GM19395 (cell line): ENCODE measurements around the gene SMYD4.
"Not testable (repeated sequence)": the region's sequence is repeated elsewhere in the genome, so short reads cannot be mapped to it uniquely, and the experiment has no call there.

ENCODE experiments used
- ATAC-seq: cut with Tn5 transposase; IDR thresholded peaks from one replicate; pipeline ENCODE4 v1.9.1; 2021; ENCODE audit warnings: mild to moderate bottlenecking, moderate library complexity; ENCODE audit not compliant: unreplicated experiment

SMYD4 gene, protein sequence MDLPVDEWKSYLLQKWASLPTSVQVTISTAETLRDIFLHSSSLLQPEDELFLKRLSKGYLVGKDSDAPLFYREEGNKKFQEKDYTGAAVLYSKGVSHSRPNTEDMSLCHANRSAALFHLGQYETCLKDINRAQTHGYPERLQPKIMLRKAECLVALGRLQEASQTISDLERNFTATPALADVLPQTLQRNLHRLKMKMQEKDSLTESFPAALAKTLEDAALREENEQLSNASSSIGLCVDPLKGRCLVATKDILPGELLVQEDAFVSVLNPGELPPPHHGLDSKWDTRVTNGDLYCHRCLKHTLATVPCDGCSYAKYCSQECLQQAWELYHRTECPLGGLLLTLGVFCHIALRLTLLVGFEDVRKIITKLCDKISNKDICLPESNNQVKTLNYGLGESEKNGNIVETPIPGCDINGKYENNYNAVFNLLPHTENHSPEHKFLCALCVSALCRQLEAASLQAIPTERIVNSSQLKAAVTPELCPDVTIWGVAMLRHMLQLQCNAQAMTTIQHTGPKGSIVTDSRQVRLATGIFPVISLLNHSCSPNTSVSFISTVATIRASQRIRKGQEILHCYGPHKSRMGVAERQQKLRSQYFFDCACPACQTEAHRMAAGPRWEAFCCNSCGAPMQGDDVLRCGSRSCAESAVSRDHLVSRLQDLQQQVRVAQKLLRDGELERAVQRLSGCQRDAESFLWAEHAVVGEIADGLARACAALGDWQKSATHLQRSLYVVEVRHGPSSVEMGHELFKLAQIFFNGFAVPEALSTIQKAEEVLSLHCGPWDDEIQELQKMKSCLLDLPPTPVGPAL

GRCh38 chr17:1829592-1830257, at the start of gene SMYD4, which contains the start of gene RPA1:
Gene SMYD4 (minus strand): TSS chr17:1829902. CDS start chr17:1827994, 1,908 bp downstream.
Gene RPA1 (plus strand): TSS chr17:1830005. CDS start chr17:1830094, 89 bp downstream.
- peak; percentile 67 for ATAC-seq

- ATAC-seq: no peak
Observed at GRCh38 chr17:1878419-1879121, 48.9 kb upstream of the SMYD4 start.

DNA sequence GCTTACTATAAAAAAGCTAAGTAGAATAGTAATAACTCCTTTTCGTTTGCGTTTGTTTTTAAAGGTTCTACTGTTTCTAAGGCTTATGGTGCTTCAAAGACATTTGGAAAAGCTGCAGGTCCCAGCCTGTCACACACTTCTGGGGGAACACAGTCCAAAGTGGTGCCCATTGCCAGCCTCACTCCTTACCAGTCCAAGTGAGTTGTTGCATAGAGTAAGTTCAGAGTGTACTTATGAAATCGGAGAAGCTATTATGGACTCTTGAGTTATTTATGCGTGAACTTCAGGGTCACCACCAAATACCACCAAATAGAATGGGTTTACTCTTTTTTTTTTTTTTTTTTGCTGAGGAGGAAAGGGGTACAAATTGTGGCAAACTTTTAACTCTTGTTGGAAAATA, 45.9 kb upstream of the SMYD4 start:
- ATAC-seq: no peak

- ATAC-seq: no peak
Observed at GRCh38 chr17:1873418-1873817, 43.7 kb upstream of the SMYD4 start.

GRCh38 chr17:1872976-1873375, 43.3 kb upstream of the SMYD4 start:
- no peak for ATAC-seq

GRCh38 chr17:1872254-1872653, 42.6 kb upstream of the SMYD4 start:
- no peak for ATAC-seq

DNA sequence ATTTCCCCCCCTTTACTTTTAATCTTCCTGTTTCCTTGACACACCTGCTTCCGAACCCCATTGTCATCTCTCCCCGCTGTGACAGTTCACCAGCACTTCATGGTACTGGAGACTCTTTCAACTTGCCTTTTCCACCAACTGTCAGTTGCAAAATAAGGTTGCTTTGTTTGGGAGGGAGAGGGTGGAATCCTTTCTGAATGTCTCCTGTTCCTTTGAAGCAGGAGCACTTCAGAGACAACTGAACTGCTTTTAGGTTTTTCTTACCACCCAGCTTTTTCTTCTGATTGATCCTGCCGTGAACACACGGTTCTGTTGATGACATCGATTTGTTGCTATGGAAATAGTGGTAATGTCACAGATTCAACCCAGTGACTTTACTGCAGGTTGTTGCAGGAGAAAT, 42.1 kb upstream of the SMYD4 start:
- ATAC-seq: no peak

DNA sequence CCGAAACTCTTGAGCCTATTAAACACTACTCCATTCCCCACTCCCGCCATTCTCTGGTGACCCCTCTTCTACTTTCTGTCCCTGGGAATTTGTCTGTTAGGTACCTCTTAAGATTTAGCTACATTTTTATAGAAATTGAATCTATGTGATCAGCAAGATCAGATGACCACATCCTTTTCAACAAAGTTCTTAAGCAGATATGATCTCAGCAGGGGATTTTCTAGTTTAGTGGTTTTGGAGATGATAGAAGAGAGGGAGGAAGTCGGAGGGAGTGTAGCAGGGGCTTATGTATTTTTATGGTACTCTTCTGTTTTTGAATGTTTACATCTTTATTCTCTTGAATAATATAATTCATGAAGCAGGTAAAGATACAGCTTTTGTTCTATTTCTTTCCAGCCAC, 40.9 kb upstream of the SMYD4 start:
- no peak for ATAC-seq

DNA sequence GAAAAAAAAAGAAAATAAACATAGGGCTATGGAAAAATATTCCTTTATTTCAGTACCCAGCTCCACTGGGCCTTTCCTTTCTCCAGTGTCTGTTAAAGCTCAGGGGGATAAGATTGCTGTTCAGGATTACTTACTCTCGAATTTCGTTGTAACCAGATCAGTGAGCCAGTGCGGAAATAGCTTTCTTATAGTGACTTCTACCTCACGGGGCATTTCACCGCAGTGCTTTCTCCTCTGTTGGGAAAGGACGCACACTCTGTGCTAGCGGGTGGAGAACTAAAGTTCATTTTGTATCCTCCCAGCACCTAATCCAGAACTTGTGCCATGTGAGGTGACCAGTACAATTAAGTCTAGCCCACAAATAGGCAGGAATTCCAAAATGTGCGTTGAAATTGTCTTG, 38.4 kb upstream of the SMYD4 start:
- no peak for ATAC-seq

GRCh38 chr17:1867307-1867706, 37.6 kb upstream of the SMYD4 start:
- no peak for ATAC-seq

DNA sequence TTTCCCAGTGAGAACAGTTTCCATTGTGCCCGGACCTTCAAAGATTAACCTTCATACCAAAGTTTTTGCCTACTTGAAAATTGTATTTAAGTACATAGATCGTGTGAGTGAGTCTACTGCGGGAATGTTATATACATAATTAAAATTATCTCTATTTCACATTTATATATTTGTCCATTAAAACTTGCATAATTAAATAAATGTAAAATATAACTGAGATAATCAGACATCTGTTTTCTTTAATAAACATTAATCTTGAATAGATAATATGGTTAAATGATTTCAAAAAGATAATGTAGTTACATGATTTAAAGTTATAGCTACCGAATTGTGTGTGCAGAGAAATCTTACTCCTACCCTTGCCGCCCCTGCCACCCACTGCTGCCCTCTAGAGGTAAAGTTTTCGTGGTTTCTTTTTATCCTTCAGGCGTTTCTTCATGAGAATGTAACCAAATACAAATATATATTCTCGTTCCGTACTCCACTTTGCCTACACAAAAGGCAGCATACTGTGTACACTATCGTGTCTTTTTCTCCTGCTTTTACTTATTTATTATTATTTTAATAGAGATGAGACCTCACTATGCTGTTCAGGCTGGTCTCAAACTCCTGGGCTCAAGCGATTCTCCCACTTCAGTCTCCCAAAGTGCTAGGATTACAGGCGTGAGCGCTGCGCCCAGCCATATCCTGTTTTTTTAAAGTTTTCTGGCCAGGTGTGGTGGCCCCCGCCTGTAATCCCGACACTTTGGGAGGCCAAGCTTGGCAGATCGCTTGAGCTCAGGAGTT, 35.7 kb upstream of the SMYD4 start:
- no peak for ATAC-seq

- no peak for ATAC-seq
Observed at GRCh38 chr17:1861391-1862010, 31.8 kb upstream of the SMYD4 start.

DNA sequence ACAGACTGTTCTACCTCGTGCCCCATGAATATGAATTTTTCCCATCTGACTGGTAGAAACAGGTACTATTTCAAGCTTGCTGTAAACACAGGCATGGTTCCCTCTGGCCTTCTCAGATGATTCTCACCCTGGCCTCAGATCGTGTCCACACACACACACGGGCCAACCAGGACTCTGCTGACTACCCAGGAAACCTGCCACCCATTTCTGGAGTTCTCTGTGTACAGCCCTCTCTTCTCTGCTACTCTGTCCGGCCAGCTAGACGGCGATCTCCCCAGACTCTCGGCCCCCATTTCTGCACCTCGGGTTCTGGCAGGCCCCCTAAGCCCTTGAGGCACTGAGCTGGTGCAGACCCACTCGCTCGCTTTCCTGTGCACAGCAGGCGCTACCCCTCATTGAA, 31.3 kb upstream of the SMYD4 start:
- ATAC-seq: no peak

GRCh38 chr17:1856462-1856861, 26.8 kb upstream of the SMYD4 start:
- ATAC-seq: not testable (repeated sequence)

DNA sequence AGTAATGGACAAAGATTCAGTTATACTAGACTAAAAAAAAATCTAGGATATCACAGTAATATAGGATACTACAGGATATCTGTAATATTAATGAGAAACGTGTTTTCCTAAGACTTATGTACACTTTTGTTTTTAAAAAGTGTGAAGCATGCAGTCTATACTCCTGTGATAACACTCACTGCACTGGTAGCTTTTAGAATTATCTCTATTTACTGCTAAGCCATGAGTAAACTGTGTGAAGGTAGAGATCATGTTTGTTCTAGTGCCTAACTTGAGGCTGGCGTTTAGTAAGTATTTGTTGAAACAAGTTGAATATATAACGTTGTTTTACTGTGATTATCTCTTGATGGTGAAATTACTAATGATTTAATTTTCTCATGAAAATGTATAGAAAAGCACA, 24.0 kb upstream of the SMYD4 start:
- ATAC-seq: no peak

GRCh38 chr17:1852327-1852726, 22.6 kb upstream of the SMYD4 start:
- no peak for ATAC-seq

GRCh38 chr17:1847191-1847590, 17.5 kb upstream of the SMYD4 start:
- no peak for ATAC-seq

GRCh38 chr17:1843947-1844346, 14.2 kb upstream of the SMYD4 start:
- no peak for ATAC-seq

DNA sequence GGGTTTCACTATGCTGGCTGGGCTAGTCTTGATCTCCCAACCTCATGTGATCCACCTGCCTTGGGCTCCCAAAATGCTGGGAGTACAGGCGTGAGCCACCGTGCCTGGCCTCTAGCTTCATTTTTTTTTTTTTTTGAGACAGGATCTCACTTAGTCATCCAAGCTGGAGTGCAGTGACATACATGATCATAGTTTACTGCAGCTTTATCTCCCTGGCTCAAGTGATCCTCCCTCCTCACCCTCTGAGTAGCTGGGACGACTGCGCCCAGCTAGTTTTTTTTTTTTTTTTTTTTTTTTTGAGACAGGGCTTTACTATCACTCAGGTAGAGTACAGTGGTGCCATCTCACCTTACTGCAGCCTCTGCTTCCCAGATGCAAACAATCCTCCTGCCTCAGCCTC, 9.8 kb upstream of the SMYD4 start:
- no peak for ATAC-seq
